SK-N-DZ (cell line): ENCODE results near the gene RAX. TPM values are rescaled to one million over a fixed set of nuclear protein-coding genes. Genes with fewer than 3 reads are reported as not detected.

ENCODE experiments used
- DNase-seq: peaks from one replicate; pipeline ENCODE4 v3.0.0-alpha.2; 2015; ENCODE audit warnings: low spot score
- polyA plus RNA-seq, 2 experiments: library from polyadenylated mRNA; depleted of rRNA; stranded (reverse); fragments of >200 nt; gene quantifications; 2 replicates each; pipeline ENCODE4 v1.2.3, GENCODE V29; 2014

Gene RAX
- polyA plus RNA-seq (2014; cell fraction: cytosol; rRNA removed): not detected in 2 replicates
- not detected in 2 replicates for polyA plus RNA-seq (2014; cell fraction: nucleus; rRNA removed)

DNA sequence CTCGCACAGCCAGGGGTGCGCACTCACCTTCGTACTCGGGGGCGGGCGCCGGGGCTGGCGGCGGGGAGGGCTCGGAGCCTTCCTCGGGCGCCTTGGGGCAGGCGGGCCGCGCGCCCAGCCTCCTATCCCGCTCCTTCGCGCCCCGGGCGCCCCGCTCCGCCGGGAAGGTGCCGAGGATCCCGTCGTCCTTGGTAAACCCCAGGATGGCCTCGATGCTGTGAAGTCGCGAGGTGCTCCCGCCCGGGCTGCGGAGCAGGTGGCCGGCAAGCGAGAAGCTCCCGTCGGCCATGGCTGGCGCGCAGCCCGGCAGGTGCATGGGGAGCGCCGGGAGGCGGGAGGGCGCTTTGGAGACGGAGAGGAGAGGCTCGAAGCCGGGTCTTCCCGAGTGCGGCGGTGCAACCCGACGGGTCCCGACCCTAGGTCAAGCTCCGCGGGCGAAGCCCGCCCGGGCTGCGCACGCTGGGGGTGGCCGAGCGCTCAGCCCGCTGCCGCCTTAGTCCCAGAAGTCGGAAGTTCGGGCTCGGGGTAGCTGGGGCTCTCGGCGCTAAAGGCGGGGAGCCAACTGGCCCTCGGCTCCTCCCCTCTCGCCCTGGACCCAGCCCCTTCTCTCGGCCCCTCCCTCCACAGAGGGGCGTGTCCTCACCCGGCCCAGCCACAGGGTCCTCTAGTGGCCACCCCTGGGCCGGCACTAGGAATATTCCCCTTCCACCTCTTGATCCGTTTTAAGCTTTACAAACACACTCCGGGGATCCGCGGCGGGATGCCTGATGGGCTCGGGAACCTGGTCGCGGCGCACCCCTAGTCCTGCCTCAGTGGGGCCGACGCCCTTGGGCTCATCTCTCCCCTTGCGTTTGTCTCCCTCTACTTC, at the start of gene RAX:
Gene RAX, minus strand, starts transcription at position 564 of the 868 bp plus-strand sequence. Its CDS starts 248 bp downstream, at position 316.
- DNase-seq: peak; percentile 52

DNA sequence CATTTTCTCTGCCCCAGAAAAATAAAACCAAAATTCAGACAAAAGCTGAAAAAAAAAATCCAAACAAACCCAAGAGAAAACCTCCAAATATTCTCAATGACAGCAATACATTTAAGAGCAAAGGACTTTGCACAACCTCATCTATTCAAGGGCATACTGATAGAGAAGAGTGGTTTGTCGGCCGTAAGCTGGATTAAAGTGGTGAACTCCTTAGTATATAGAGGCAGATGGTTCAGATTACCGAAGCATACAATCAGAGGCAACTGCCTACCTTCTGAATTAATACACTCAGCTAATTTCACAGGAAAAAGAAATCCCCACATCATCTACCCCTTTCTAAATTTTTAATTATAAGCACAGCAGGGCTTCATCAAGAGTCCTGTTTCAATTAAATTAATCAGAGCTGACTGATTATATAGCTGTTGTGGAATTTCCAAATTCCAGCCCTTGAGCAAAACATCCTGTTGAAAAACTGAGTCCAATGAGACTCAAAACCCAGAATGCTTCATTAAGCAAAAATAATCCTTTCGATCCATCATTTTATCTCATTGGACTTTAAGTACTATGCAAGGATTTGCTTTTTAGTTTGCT, 45.3 kb upstream of the RAX start, which contains the start of gene CPLX4:
Gene CPLX4, minus strand, starts transcription at position 190 of the 591 bp plus-strand sequence. Its CDS starts 187 bp downstream, at position 3.
- no peak for DNase-seq

DNA sequence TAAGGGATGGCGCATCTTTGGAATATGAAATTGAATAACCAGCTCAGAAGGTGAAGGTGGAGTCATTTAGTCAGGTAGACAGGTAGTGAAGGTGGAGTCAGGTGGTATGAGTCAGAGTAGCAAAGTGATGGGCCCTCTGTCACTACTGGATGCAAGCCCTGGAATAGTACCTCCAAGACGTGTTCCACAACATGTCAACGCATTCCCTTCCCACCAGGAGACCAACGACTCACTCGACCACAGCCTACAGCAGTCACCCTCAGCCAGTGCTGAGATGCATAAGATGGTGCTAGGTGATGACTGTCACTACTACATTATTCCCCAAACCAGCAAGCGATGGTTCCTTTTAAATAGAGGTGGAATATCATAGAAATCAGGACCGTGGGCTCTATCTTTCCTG, 38.4 kb upstream of the RAX start:
- DNase-seq: no peak

DNA sequence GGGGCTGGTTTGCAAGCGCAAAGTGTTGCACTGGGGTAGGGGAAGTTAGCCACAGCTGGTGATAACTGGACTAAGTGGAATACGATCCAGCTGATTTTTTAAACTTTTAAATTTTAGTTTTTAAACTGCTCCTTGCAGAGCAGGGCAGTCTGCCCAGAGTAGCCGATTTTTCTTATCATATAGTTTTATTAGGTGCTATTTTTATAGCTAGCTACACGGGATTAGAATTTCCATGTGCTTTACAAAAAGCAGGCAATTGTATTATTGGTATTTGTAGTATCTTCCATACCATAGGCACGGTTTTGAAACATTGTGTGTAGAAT, 35.6 kb upstream of the RAX start:
- no peak for DNase-seq

DNA sequence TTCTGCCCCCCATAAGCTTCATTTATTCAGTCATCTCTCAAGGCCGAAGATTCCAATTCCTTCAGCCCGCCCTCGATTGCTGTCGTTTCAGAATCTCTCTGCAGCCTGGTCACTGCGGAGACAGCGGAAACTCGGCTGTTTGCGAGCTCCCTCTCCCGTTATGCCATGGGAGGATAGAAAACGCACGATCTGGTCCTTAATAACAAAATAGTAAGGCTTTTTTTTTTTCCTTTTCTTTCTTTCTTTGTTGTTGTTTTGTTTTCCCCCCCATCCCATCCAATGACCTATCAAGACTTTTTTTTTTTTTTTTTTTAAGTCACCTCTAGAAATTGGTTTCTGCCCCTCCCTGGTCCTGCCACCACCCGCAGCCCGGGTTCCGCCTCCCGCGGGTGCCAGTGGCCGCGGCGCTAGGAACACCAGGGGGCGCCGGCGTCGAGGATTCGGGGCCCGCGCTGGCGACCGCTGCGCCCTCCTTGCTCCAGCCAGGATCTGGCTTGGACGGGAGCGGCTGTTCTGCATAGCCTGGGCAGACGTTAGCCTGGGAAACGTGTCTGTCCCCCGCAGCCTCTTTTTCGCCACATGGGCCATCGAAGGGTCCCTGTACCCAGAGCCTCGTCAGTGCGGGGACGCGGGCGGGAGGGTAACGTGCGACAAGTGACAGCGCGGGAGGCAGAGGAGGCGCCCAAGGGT, 35.1 kb upstream of the RAX start:
- peak; percentile 64 for DNase-seq

DNA sequence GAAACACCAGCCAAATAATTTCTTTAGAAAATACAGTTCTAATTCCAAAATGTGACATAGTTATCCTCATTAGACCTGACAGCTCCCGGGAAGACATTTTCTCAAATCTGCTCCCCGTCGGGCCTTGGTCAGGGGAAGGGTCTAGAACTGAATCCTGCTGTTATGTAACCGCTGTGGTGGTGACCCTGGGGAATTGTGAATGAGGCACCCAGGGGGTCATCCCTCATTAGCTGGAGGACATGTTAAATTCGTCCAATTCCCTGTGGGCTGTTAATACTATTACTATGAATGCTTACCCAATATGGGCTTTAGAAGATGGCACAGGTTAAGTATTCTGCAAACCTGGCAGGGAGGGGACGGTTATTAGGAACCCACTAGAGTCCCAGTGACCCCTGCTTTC, 33.4 kb upstream of the RAX start:
- no peak for DNase-seq

DNA sequence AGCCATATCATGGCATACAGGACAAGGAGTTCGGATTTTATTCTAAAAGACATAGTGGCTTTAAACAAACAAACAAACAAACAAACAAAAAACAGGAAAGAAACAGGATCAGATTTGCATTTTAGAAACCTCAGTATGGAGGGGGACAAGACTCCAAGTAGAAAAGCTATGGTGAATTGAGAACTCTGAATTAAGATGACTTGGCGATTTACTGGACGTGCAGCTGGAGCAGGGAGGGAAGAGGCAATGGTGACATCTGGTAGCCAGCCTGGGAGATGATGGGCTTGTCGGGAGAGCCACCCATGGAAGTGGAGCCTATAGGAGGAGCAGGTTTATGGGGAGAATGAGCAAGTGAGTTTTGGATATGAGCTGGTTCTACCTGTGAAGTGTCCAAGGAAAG, 32.0 kb upstream of the RAX start:
- no peak for DNase-seq

DNA sequence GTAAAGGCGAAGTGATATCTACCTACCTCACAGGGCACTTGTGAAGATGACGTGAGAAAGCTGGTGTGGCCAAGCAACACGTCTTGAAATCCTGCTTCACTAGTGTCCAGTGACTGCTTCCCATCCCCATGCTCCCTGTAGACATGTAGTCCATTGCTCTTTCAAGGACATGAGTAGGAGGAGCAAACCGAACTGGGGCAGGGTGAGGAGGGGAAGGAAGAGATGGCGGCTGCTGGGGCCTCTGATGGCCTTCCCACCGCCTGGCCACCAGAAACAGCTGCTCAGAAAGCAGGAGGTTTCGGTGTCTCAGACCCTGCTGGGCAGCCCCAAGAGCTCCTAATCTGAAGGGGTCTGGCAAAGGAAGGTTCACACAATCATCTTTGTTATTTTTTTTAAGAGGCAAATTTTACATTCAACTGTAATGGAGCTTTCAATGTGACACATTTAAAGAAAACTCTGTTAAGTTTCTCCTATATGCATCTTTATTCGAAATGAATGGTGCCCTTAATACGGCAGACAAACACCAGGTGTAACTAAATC, 30.5 kb upstream of the RAX start:
- DNase-seq: peak; percentile 11

DNA sequence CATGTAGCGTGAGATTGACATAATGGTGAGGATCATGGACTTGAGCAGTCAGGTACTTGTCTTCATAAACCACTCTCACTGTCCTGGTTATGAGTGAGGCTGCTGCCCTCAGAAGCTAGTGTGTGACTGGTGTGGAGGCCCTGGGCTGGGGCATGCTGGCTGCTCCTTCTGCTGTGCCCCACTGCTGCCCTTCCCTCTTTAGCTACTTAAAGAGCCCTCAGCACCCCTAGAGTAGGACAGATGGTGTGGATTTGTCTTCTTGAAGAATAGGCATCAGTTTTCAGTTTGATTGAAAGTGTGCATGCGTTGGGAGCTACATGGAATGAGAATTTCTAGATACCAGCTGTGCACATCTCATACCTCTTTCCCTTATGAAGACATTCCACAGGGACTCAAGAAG, 29.8 kb upstream of the RAX start:
- DNase-seq: no peak

DNA sequence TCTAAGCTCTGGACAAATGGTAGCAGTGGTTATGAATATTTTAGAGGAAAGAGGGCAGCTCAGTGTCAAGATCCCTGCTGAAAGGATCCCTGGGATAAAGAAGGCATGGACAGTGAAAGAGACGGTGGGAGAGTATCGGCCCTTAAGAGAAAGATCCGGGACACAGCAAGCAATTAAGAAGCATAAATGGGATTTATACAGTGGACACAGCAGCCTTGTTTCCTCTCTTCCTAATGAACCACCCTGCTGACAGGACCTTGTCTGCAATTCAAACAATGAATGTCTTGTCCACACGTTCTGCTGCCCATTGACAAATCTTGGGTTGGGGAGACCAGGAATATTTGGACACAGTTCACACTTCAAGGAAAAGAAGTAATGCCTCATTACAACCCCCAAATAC, 28.7 kb upstream of the RAX start:
- DNase-seq: no peak

DNA sequence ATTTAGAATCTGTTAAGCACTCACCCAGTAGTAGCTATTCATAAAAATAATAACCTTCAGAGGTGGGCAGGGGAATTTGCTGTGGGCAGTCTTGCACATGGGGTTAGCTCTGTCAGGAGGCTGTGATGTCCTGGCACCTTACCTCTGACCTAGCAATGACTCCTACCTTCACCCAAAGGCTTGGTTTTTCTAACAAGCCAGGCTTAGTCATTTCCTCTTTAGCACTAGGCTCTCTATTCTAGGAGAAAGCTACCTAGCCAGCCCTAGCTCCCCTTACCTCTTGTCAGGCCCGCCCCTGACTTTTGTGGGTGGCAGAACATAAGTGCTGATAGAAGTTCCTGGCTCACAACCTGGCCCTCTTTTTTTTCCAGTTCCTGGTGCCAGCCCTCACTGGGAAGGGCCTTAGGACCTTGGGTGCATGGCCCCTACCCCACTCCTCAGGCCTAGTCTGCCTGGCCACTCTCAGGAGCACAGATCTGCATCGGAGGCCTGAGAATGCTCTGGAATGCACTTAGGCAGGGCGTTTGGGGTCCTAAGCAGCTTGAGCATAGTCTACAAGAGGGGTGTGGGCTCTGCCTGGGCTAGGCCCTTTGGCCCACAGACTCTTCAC, 27.5 kb upstream of the RAX start:
- no peak for DNase-seq

DNA sequence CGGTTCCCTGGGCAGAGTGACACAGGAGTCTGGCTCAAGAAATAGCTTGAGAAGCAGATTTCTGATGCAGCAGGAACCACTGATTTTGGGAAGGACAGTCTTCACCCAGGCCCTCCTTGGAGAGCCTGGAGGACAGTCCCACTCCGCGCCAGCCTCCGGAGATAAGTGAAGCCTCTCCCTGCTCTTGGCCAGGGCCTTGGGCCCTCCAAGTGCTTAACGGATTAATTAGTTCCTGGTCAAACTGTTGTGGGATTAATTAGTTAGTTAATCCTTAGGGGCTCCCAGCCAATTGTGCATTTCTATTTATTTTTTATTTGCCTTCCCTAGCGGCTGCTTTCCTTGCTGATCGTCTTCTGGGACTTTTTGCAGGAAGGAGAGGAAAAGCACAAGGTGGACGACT, 25.6 kb upstream of the RAX start:
- no peak for DNase-seq

DNA sequence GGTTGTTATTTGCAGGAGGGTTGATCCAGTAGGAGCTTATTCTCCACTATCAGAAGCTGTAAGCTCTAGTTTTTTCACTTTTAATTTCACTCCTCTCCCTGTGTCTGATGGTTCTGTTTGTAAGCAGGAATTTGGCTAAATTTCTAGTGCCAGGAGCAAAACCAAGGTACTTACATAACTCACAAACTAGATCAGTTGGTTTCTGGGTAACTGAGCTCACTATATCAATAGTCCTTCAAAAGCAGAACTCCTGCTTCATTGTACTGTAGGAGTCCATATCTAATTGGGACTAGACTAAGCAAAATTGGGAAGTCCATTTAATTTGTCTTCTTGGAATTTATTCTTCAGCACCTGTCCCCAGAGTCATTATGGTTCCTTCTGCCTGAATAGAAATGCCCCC, 20.1 kb upstream of the RAX start:
- DNase-seq: no peak

DNA sequence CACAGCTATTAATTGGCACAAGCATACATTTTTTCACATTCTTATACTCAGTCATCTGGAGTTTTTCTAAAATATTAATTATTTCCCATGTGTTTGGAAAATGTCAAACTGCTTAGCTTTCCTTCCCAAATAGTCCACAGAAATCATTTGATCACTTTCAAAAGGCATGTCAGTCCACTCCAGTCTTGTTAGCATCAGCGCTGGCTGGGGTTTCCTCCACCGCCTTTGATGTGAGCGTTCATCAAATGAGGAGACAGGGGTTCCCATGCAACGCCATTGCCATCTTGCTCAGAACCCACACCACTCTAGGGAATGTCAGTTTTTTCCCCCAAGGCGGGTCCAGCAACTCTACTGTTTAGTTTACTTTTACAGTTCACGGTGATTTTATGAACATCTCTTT, 13.1 kb upstream of the RAX start:
- no peak for DNase-seq

DNA sequence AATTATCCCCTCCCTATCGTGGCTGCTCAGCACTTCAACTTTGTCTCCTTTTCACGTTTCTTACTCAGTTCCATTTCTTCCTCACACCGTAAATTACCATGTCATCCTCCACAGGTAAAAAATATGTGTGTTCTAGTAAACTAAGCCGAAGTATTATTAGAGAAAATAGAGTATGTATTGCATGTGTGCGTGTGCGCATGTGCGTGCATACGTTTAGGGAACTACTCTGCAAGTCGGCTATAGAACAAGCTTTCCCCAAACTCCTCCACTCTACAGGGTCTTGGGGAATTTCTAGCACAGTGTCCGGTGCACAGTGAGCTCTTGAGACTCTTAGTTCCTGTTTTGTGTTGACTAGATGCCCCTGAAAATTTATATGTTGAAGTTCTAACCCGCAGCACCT, 9.1 kb upstream of the RAX start:
- no peak for DNase-seq

DNA sequence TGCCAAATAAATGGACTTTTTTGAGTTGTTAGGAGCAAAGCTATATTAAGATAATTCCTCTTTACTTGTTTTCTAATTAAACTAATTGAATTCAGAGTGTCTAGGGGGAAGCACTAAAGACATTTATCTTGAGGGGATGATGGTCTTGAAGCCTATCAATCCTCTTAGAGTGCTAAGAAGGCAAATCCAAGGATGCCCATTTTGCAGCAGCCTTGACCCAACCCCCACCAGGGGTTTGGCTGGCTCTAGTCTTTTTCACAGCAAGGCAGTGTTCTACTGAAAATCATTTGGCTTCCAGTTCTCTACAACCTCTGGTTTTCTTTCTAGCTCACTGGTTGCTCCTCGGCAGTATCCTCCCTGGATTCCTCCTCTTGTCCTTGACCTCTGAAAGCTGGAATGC, 6.5 kb upstream of the RAX start:
- DNase-seq: no peak

DNA sequence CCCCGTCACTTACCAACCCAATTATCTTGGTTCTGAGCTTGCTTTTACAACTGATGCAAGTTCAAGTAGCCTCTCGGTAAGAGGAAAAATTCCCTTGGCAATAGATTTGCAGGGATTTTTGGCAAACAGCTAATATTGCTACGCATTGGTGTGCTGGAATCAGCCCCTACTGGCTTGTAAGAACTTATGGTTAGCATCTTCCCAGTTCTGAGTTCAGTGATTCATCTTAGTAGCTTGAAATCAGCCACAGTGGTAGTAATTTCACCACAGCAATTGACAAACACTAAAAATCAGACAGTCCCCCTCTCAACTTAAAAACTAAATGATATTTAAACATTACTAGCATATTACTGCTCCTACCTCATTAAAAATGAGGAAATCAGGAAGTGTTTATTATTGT, 5.9 kb upstream of the RAX start:
- DNase-seq: no peak

DNA sequence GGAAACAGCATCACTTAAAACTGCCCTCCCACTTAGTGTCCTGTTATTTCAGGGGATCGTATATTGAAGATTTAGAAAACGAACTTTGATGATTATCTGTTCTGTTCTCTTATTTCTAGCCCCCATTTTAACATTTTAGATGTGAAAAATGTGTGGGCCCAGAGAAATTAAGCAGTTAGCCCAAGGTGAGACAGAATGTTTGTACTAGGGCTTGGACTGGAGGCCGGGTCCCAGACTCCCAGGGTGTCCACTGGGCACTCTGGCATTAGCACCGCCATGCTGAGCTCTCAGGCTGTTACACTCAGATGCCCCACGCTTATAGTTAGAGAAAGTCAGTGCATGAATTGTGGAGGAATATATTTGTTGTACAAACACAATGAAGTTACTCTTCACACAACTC, 5.5 kb upstream of the RAX start:
- DNase-seq: no peak

DNA sequence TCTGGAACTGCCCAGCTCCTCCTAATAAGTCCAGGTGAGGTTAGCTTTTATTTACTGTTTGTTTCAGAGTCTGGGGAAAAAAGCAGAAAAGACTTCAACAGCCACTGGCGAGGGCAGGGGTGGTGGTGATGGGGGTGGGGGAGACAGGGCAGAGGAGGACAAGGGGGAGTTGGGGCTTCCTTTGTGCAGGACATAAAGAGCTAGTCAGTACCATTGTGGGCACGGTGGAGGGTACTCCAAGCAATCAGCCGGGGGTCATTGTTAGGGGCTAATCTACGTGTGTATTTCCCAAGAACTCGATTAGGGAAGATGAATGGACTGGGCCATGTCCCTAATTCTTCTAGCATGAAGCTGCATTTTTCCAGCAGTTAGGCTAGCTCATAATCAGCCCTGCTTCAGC, 2.8 kb upstream of the RAX start:
- no peak for DNase-seq

DNA sequence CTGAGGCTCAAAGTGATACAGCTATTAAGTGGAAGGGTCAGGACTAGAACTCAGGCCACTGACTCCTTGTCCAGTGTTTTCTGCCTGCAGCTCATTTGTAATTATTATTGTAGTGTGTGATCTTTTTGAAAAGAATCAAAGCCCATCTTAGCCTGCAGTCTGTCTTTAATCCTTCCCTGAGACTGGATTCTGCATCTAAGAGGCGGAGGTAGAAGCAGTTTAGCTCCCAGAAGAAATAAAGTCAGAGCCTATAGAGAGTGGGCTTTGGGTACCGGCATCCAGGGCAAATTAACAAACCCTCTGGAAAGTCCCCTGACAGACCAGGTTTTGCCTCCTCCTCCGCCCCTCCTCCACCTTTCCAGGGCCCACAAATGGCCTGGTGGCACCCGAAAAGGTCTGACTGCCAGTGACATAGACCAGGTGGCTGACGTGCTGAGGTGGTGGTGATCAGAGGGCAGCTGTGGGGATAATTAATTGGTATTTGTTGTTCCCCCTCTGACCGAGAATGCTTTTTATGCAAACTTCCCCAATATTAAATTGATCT, 2.2 kb upstream of the RAX start:
- no peak for DNase-seq

DNA sequence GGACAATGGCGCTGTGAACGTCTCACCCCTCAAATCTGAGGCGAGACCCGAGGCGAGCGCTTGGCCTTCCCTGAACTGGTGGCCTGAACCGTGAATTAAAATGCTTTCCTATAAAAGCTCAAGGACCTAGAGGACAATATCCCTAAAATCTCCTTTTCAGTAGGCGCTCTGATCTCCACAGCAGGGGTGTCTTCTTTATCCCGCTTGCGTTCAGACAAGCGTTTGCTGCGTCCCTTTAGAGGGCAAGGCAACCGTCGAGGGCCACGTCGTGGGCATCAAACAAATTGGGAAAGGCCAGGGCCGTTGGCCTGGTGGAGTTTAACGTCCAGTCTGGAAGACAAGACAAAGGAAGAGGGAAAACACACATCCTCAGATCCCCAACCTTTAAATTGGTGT, 1.3 kb upstream of the RAX start:
- DNase-seq: no peak
